ENCODE data around the gene TICRR.

GRCh38 chr15:89542369-89542768 lies 32.9 kb upstream of the TICRR start:
- TF ChIP-seq CTCF (IDR thresholded peaks at IDR 0.05; ENCODE audit: low read length) (no peak), EZH2 (optimal IDR thresholded peaks at IDR 0.05; ENCODE audit: low read depth, low read length) (no peak), EZH2phosphoT487 (IDR thresholded peaks at IDR 0.05; ENCODE audit: low read length) (no peak)
